GM18505 (cell line): Measurements from ENCODE around the gene TMEM151B.
"Not testable (repeated sequence)": the region's sequence is repeated elsewhere in the genome, so short reads cannot be mapped to it uniquely, and the experiment has no call there.

Source experiments
- ATAC-seq: cut with Tn5 transposase; IDR thresholded peaks from one replicate; pipeline ENCODE4 v1.9.1; 2021; ENCODE audit not compliant: unreplicated experiment
- POLR2A ChIP-seq: IDR thresholded peaks from 4 replicates; pipeline ENCODE4 v1.6.1; 2011; ENCODE audit warnings: borderline replicate concordance; ENCODE audit not compliant: insufficient read depth, insufficient read length; ENCODE audit errors: extremely low read depth

The TMEM151B gene

DNA sequence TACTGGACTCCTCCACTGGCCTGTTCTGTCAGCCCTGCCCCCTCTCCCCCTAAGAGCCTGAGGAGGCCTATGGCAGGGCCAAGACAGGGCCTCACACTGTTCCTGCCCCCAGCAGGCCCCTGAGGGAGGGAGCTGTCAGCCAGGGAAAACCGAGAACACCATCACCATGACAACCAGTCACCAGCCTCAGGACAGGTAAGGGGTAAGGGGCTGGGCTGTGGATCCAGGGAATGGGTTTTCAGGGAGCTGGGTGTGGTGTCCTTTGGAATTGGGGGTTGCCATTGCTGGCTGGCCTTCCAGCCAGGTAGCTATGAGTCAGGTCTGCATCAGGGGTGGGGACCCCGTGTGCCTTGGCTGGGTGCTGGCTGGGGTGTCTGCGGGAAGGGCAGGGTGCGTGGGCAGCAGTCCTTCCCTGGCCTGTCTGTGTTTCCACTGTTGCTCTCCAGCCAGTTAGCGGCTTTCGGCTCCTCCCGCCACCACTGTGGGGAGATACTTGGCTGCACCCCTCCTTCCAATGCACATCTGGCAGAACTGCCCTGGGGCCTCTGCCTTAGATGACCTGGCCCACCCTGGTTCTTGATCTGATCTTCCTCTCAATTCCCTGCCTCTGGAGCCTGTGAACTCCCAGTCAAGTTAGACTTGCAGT is 43.0 kb upstream of the TMEM151B start:
- no peak for ATAC-seq
- no peak for TF ChIP-seq POLR2A

DNA sequence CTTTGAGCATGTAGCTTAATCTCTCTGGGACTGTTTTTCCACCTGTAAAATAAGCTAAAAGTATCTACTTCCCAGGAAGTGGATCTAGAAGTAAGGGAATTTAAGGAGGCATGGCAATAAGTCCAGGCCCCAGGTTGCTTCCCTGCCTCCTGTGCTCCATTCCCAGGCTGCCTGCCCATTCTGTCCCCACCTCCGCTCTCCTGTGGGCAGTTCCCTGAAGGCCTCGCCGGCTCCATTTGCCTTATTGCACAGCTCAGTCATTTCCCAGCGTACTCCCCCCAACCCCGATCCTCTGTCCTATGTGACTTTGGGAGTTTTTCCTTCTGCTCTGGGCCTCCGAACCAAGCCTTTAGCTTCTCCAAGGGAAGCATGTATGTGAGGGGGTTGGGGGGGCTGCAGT is 42.2 kb upstream of the TMEM151B start:
- no peak for ATAC-seq
- TF ChIP-seq POLR2A: no peak

- no peak for ATAC-seq
- no peak for TF ChIP-seq POLR2A
Measured at GRCh38 chr6:44228433-44228832, 41.8 kb upstream of the TMEM151B start.

GRCh38 chr6:44228836-44229235 is 41.4 kb upstream of the TMEM151B start:
- ATAC-seq: no peak
- TF ChIP-seq POLR2A: no peak

DNA sequence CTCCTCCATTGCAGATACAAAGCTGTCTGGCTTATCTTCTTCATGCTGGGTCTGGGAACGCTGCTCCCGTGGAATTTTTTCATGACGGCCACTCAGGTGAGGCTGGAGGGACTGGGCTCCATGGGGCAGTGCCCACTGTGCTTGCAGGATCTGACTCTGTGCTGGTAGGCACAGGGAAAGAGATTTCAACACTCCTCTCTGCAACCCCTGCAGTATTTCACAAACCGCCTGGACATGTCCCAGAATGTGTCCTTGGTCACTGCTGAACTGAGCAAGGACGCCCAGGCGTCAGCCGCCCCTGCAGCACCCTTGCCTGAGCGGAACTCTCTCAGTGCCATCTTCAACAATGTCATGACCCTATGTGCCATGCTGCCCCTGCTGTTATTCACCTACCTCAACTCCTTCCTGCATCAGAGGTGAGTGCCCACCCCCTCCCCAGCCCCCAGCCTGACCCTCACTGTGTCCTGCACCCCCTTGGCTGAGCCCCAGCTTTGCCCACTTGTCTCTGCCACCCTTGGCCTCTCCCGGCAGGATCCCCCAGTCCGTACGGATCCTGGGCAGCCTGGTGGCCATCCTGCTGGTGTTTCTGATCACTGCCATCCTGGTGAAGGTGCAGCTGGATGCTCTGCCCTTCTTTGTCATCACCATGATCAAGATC is 40.7 kb upstream of the TMEM151B start:
- no peak for ATAC-seq
- no peak for TF ChIP-seq POLR2A

- TF ChIP-seq POLR2A: no peak
- no peak for ATAC-seq
Measured at GRCh38 chr6:44230034-44230675, 40.1 kb upstream of the TMEM151B start.

- not testable (repeated sequence) for ATAC-seq
Measured at GRCh38 chr6:44231426-44231825, 38.8 kb upstream of the TMEM151B start.

DNA sequence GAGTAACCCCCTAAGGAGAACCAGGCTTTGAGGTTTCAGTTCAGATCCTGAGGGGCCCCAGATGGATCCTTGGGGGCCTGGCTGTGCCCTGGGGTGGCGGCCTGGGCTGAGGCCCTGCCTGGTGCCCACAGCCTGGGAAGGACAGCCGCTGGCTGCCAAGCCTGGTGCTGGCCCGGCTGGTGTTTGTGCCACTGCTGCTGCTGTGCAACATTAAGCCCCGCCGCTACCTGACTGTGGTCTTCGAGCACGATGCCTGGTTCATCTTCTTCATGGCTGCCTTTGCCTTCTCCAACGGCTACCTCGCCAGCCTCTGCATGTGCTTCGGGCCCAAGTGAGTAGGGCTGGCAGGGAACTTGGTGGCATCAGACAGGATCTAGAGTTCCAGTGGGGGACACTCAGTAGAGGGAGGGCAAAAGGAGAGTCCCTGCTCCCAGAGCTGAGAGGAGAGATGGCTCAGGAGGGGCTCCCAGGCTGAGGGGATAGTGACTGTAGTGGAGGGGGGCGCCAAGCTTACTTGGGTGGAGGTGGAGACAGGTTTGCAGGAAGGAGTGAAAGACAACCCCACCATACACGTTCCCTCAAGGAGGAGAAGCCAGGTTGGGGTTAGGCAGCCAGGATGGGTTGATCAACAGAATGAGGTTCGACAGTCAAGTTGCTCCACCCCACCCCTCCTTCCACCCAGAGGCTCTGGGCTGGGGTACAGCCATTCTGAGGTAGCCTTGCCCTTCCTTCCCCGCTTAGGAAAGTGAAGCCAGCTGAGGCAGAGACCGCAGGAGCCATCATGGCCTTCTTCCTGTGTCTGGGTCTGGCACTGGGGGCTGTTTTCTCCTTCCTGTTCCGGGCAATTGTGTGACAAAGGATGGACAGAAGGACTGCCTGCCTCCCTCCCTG is 37.3 kb upstream of the TMEM151B start:
- no peak for ATAC-seq
- TF ChIP-seq POLR2A: no peak

DNA sequence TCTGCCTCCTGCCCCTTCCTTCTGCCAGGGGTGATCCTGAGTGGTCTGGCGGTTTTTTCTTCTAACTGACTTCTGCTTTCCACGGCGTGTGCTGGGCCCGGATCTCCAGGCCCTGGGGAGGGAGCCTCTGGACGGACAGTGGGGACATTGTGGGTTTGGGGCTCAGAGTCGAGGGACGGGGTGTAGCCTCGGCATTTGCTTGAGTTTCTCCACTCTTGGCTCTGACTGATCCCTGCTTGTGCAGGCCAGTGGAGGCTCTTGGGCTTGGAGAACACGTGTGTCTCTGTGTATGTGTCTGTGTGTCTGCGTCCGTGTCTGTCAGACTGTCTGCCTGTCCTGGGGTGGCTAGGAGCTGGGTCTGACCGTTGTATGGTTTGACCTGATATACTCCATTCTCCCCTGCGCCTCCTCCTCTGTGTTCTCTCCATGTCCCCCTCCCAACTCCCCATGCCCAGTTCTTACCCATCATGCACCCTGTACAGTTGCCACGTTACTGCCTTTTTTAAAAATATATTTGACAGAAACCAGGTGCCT is 36.6 kb upstream of the TMEM151B start:
- ATAC-seq: no peak

GRCh38 chr6:44234101-44235025 is 35.9 kb upstream of the TMEM151B start:
- no peak for ATAC-seq

More for the DNA sequence above, 36.6 kb upstream of the TMEM151B start:
- no peak for TF ChIP-seq POLR2A

GRCh38 chr6:44235269-44235668 is 35.0 kb upstream of the TMEM151B start:
- TF ChIP-seq POLR2A: no peak
- ATAC-seq: no peak

More at GRCh38 chr6:44234101-44235025, 35.9 kb upstream of the TMEM151B start:
- no peak for TF ChIP-seq POLR2A

DNA sequence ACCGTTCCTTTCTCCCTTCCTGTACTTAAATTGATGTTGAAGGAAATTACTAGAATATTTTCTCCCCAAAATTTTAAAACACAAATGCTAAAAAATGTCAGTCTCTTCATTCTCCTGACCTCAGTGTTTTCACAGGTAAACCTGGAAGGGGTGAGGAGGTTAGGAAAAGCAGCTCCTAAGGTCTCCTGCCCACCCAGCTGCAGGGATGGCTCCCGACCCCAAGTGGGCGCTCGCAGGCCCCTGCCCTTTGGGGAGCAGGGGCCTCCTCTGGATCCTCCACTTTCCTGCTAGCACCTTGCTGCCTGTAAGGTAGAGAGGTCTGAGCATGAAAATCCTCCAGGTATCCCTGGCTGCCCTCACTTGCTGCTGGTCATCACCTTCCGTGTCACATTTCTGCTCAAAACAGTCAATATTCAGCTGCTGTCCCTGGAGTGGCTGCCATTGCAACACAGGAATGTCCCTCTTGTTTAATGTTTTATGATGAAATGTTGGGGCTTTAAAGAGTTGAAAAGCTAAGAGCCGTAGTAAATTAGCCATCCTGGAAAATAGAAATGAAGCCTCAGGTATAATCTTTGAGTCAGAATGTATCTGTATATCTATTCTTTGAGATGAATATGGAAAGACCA is 34.2 kb upstream of the TMEM151B start:
- no peak for ATAC-seq
- TF ChIP-seq POLR2A: no peak
